Colon (tissue), 2 donors: ENCODE results near the gene SNAI1.
"Not testable (repeated sequence)": the region's sequence is repeated elsewhere in the genome, so short reads cannot be mapped to it uniquely, and the experiment has no call there.

ENCODE experiments used
- FAIRE-seq: peaks from 2 replicates; lab custom pipeline; 2012; peaks lifted over from hg19 to GRCh38; lab: Jason Lieb, UNC
- donor health status: control.
- donor health status: control.

Gene SNAI1

GRCh38 chr20:49964964-49965780 lies 17.6 kb upstream of the SNAI1 start:
- no peak for FAIRE-seq

GRCh38 chr20:49965781-49966305 lies 16.9 kb upstream of the SNAI1 start:
- no peak for FAIRE-seq

GRCh38 chr20:49966861-49967260 lies 15.9 kb upstream of the SNAI1 start:
- FAIRE-seq = no peak

GRCh38 chr20:49969234-49969633 lies 13.5 kb upstream of the SNAI1 start:
- FAIRE-seq = no peak

- FAIRE-seq = no peak
Observed at GRCh38 chr20:49969946-49970345, 12.8 kb upstream of the SNAI1 start.

GRCh38 chr20:49970498-49970897 lies 12.3 kb upstream of the SNAI1 start:
- no peak for FAIRE-seq

- FAIRE-seq = no peak
Observed at GRCh38 chr20:49973981-49974380, 8.8 kb upstream of the SNAI1 start.

- FAIRE-seq = no peak
Observed at GRCh38 chr20:49976542-49976941, 6.2 kb upstream of the SNAI1 start.

- not testable (repeated sequence) for FAIRE-seq
Observed at GRCh38 chr20:49977740-49978139, 5.0 kb upstream of the SNAI1 start.

GRCh38 chr20:49978685-49979029 lies 4.1 kb upstream of the SNAI1 start:
- no peak for FAIRE-seq

GRCh38 chr20:49979030-49979832 lies 3.5 kb upstream of the SNAI1 start:
- FAIRE-seq = no peak

GRCh38 chr20:49980140-49981008 lies 2.4 kb upstream of the SNAI1 start:
- FAIRE-seq = no peak

- no peak for FAIRE-seq
Observed at GRCh38 chr20:49981218-49982071, 1.3 kb upstream of the SNAI1 start.

GRCh38 chr20:49982072-49982345 lies 771 bp upstream of the SNAI1 start:
- no peak for FAIRE-seq

GRCh38 chr20:49983123-49983847 lies 505 bp downstream of the SNAI1 start:
- FAIRE-seq = no peak

- no peak for FAIRE-seq
Observed at GRCh38 chr20:49983848-49984408, 1.1 kb downstream of the SNAI1 start.

- no peak for FAIRE-seq
Observed at GRCh38 chr20:49984426-49985153, 1.8 kb downstream of the SNAI1 start.

- no peak for FAIRE-seq
Observed at GRCh38 chr20:49985157-49985556, 2.4 kb downstream of the SNAI1 start.

GRCh38 chr20:49985617-49986016 lies 2.8 kb downstream of the SNAI1 start:
- FAIRE-seq = no peak

- FAIRE-seq = no peak
Observed at GRCh38 chr20:49986049-49986448, 3.3 kb downstream of the SNAI1 start.
